D721Med (cell line): ENCODE measurements around the gene CPLX4.

Source experiments
- DNase-seq: peaks from one replicate; pipeline ENCODE4 v3.0.0; 2011; ENCODE audit warnings: low spot score; ENCODE audit not compliant: insufficient read length
- FAIRE-seq: peaks from 2 replicates; lab custom pipeline; 2011; peaks lifted over from hg19 to GRCh38; lab: Jason Lieb, UNC
- CTCF ChIP-seq: IDR thresholded peaks from 2 replicates; pipeline ENCODE4 v1.5.1; 2012; ENCODE audit warnings: mild to moderate bottlenecking, control low read depth; ENCODE audit not compliant: insufficient read depth; ENCODE audit errors: missing control alignments

Gene CPLX4

GRCh38 chr18:59308938-59309260, 9.6 kb downstream of the CPLX4 start:
- DNase-seq = no peak
- FAIRE-seq = peak; percentile 99
- TF ChIP-seq CTCF = no peak

GRCh38 chr18:59308248-59308937, 10.1 kb downstream of the CPLX4 start:
- peak; percentile 98 for DNase-seq
- FAIRE-seq = peak; percentile 99
- peak; percentile 67 for TF ChIP-seq CTCF

GRCh38 chr18:59306640-59307039, 11.8 kb downstream of the CPLX4 start:
- FAIRE-seq (no peak), DNase-seq (no peak)
- TF ChIP-seq CTCF = no peak

GRCh38 chr18:59305295-59305694, 13.2 kb downstream of the CPLX4 start:
- DNase-seq = no peak
- no peak for TF ChIP-seq CTCF
- FAIRE-seq = no peak

GRCh38 chr18:59303656-59304195, 14.7 kb downstream of the CPLX4 start:
- DNase-seq (no peak), FAIRE-seq (no peak)
- TF ChIP-seq CTCF = no peak

GRCh38 chr18:59303006-59303405, 15.4 kb downstream of the CPLX4 start:
- DNase-seq = no peak
- FAIRE-seq = no peak
- no peak for TF ChIP-seq CTCF

GRCh38 chr18:59301929-59302328, 16.5 kb downstream of the CPLX4 start:
- FAIRE-seq (no peak), DNase-seq (no peak)
- TF ChIP-seq CTCF = no peak
